A673 (cell line): ENCODE data around the gene BNC1. TPM values are rescaled to one million over a fixed set of nuclear protein-coding genes. Genes with fewer than 3 reads are reported as not detected.
"Not testable (repeated sequence)": the region's sequence is repeated elsewhere in the genome, so short reads cannot be mapped to it uniquely, and the experiment has no call there.

Experiments
- BruUV-seq: library from RNA; stranded (reverse); fragments of 400-500 nt; replicated peaks from 2 replicates; lab custom pipeline; 2021; lab: Mats Ljungman, UMichigan
- CTCF ChIA-PET: fragments of 300-600 bp; sonication (Branson Sonifier 250); formaldehyde crosslinking; loops from one replicate; lab custom pipeline; 2022; ENCODE audit warnings: antibody characterized with exemption; lab: Charles Lee
- POLR2A ChIA-PET: fragments of 300-600 bp; sonication (Branson Sonifier 250); formaldehyde crosslinking; loops from one replicate; lab custom pipeline; 2022; ENCODE audit warnings: antibody characterized with exemption; ENCODE audit not compliant: low non-redundant PET; lab: Charles Lee
- DNase-seq: peaks from one replicate; pipeline ENCODE4 v3.0.0-alpha.2; 2015; ENCODE audit warnings: low spot score
- H3K27ac ChIP-seq: fragments of 200-600 bp; sonication (generic); 2 replicates; pipeline ENCODE4 v1.5.1; 2016; ENCODE audit warnings: mixed run types, low read depth, mild to moderate bottlenecking, mixed read lengths, antibody characterized with exemption, low read length; ENCODE audit not compliant: poor library complexity, severe bottlenecking
- H3K27me3 ChIP-seq: fragments of 200-600 bp; sonication (generic); replicated peaks from 2 replicates; pipeline ENCODE4 v1.6.1; 2017; ENCODE audit warnings: mixed run types, low read depth, mild to moderate bottlenecking, mixed read lengths, antibody characterized with exemption, low read length; ENCODE audit not compliant: insufficient read depth, poor library complexity
- H3K36me3 ChIP-seq: fragments of 200-600 bp; sonication (generic); 2 replicates; pipeline ENCODE4 v1.6.1; 2016; ENCODE audit warnings: mixed run types, mild to moderate bottlenecking, mixed read lengths, antibody characterized with exemption, low read length; ENCODE audit not compliant: insufficient read depth, poor library complexity, severe bottlenecking
- H3K4me1 ChIP-seq: fragments of 200-600 bp; sonication (generic); 2 replicates; pipeline ENCODE4 v1.6.1; 2017; ENCODE audit warnings: mixed run types, mild to moderate bottlenecking, mixed read lengths, antibody characterized with exemption, low read length; ENCODE audit not compliant: insufficient read depth, poor library complexity, severe bottlenecking
- H3K4me3 ChIP-seq: fragments of 200-600 bp; sonication (generic); 2 replicates; pipeline ENCODE4 v1.5.1; 2016; ENCODE audit warnings: low read depth, mixed run types, mild to moderate bottlenecking, mixed read lengths, low read length; ENCODE audit not compliant: poor library complexity, severe bottlenecking
- H3K9me3 ChIP-seq: fragments of 200-600 bp; sonication (generic); 2 replicates; pipeline ENCODE4 v1.6.1; 2016; ENCODE audit warnings: mixed run types, low read depth, mild to moderate bottlenecking, mixed read lengths, antibody characterized with exemption, low read length; ENCODE audit not compliant: poor library complexity, severe bottlenecking
- CTCF ChIP-seq: fragments of 300-800, 200-600 bp; sonication (generic); conservative IDR thresholded peaks from 2 replicates; pipeline ENCODE4 v1.5.1; 2017; ENCODE audit warnings: low read depth, mild to moderate bottlenecking, antibody characterized with exemption, low read length, moderate library complexity, mixed read lengths
- EZH2 ChIP-seq: fragments of 200-600 bp; sonication (generic); IDR thresholded peaks from 2 replicates; pipeline ENCODE4 v1.6.1; 2017; ENCODE audit warnings: borderline replicate concordance, low read depth, mild to moderate bottlenecking, mixed read lengths, antibody characterized with exemption, low read length; ENCODE audit not compliant: poor library complexity, severe bottlenecking
- intact Hi-C: fragments of 100-400 bp; cut with micrococcal nuclease; formaldehyde crosslinking; loops from one replicate; pipeline ENCODE4 v1.10.0; 2022; ENCODE audit not compliant: unreplicated experiment
- total RNA-seq: library from RNA; stranded (reverse); gene quantifications from 2 replicates; pipeline ENCODE4 v1.2.3, GENCODE V29; 2021

BNC1 gene
- total RNA-seq, 1 experiment from 2014 or later, result 0.37 TPM

GRCh38 chr15:83270176-83270575, 14.3 kb downstream of the BNC1 start:
- no TSS peak for BruUV-seq
- Histone ChIP-seq H3K27me3 (peaks cover 8% of the 10 kb centered on the region), H3K27ac (no peak overlapping the region), H3K36me3 (no peaks in the 10 kb centered on the region), H3K9me3 (no peaks in the 10 kb centered on the region), H3K4me3 (no peak overlapping the region), H3K4me1 (no peaks in the 10 kb centered on the region)
- ChIA-PET CTCF (no interaction called here), POLR2A (no interaction called here)
- TF ChIP-seq EZH2 (no peak), CTCF (no peak)
- DNase-seq, result no peak
- intact Hi-C loops, result no loop called here

- Histone ChIP-seq H3K9me3 (no peaks in the 10 kb centered on the region), H3K4me3 (no peak overlapping the region), H3K36me3 (no peaks in the 10 kb centered on the region), H3K27me3 (peaks cover 8% of the 10 kb centered on the region), H3K4me1 (no peaks in the 10 kb centered on the region), H3K27ac (no peak overlapping the region)
- ChIA-PET CTCF (interaction anchor here (0.6 kb wide), 1 partner anchor 69 kb away, joined by 4 read pairs; no protein-coding TSS in a partner anchor), POLR2A (no interaction called here)
- no peak for DNase-seq
- no TSS peak for BruUV-seq
- TF ChIP-seq EZH2 (no peak), CTCF (no peak)
- intact Hi-C loops, result no loop called here
These were observed 16.3 kb downstream of the BNC1 start for GRCh38 chr15:83268147-83268546.

- Histone ChIP-seq H3K4me1 (no peaks in the 10 kb centered on the region), H3K27ac (no peak overlapping the region), H3K9me3 (no peaks in the 10 kb centered on the region), H3K27me3 (peaks cover 4% of the 10 kb centered on the region), H3K4me3 (no peak overlapping the region), H3K36me3 (no peaks in the 10 kb centered on the region)
- intact Hi-C loops, result no loop called here
- no peak for DNase-seq
- TF ChIP-seq CTCF (no peak), EZH2 (no peak)
- ChIA-PET CTCF (no interaction called here), POLR2A (no interaction called here)
- no TSS peak for BruUV-seq
These were observed 21.7 kb downstream of the BNC1 start for GRCh38 chr15:83262594-83263315.

- H3K36me3 ChIP-seq, H3K9me3 ChIP-seq, H3K27me3 ChIP-seq, POLR2A ChIA-PET, H3K4me3 ChIP-seq, CTCF ChIA-PET, DNase-seq, H3K27ac ChIP-seq, BruUV-seq, H3K4me1 ChIP-seq, intact Hi-C loops: not testable (repeated sequence)
These were observed 22.3 kb downstream of the BNC1 start for GRCh38 chr15:83262181-83262580.
